T-helper 9 cell (primary cell): ENCODE data around the gene TPP1.

ENCODE experiments used
- DNase-seq: peaks from one replicate; pipeline ENCODE4 v3.0.0-alpha.2; 2020

The TPP1 gene

GRCh38 chr11:6586434-6587359 is 32.5 kb downstream of the TPP1 start:
- DNase-seq = no peak

- DNase-seq = no peak
Measured at GRCh38 chr11:6584528-6584927, 34.7 kb downstream of the TPP1 start.

GRCh38 chr11:6583584-6583983 is 35.6 kb downstream of the TPP1 start:
- DNase-seq = no peak

- DNase-seq = no peak
Measured at GRCh38 chr11:6579681-6580080, 39.5 kb downstream of the TPP1 start.

- DNase-seq = no peak
Measured at GRCh38 chr11:6578134-6578533, 41.1 kb downstream of the TPP1 start.

- DNase-seq = no peak
Measured at GRCh38 chr11:6576471-6577373, 42.5 kb downstream of the TPP1 start.

- no peak for DNase-seq
Measured at GRCh38 chr11:6574816-6575715, 44.2 kb downstream of the TPP1 start.

- no peak for DNase-seq
Measured at GRCh38 chr11:6572215-6572614, 47.0 kb downstream of the TPP1 start.

- DNase-seq = no peak
Measured at GRCh38 chr11:6571434-6572008, 47.7 kb downstream of the TPP1 start.

- no peak for DNase-seq
Measured at GRCh38 chr11:6570691-6571427, 48.4 kb downstream of the TPP1 start.

GRCh38 chr11:6569706-6570105 is 49.5 kb downstream of the TPP1 start:
- DNase-seq = no peak

GRCh38 chr11:6568191-6568918 is 50.9 kb downstream of the TPP1 start:
- no peak for DNase-seq

GRCh38 chr11:6567371-6567745 is 51.9 kb downstream of the TPP1 start:
- no peak for DNase-seq

- no peak for DNase-seq
Measured at GRCh38 chr11:6566704-6567370, 52.4 kb downstream of the TPP1 start.

- no peak for DNase-seq
Measured at GRCh38 chr11:6565988-6566703, 53.1 kb downstream of the TPP1 start.

- DNase-seq = no peak
Measured at GRCh38 chr11:6565325-6565724, 53.9 kb downstream of the TPP1 start.

GRCh38 chr11:6563667-6564066 is 55.6 kb downstream of the TPP1 start:
- no peak for DNase-seq

- no peak for DNase-seq
Measured at GRCh38 chr11:6563121-6563619, 56.1 kb downstream of the TPP1 start.
